ENCODE measurements around the gene NHERF1.

GRCh38 chr17:74796866-74797265, 48.4 kb downstream of the NHERF1 start:
- no peak for TF ChIP-seq CTCF (IDR thresholded peaks at IDR 0.05; ENCODE audit: low read length)
- no peak for TF ChIP-seq EZH2phosphoT487 (IDR thresholded peaks at IDR 0.05; ENCODE audit: low read length)
